Left lung (tissue), 14 donors: Measurements from ENCODE around the gene JMJD6. TPM values are rescaled to one million over a fixed set of nuclear protein-coding genes. Genes with fewer than 3 reads are reported as not detected.

ENCODE experiments used
- ATAC-seq: fragments of 200-7000 bp; cut with Tn5 transposase; one replicate; pipeline ENCODE4 v1.9.1; 2020; ENCODE audit warnings: moderate library complexity
- DNase-seq, 4 donors: peaks; one replicate each; pipeline ENCODE4 v3.0.0-alpha.2; 2013 to 2020
- H3K27ac ChIP-seq, 2 donors: fragments of 200-600 bp; sonication (generic) in 1 of 2; one replicate each; pipeline versions ENCODE4 v1.5.0 to v1.8.0; 2020 to 2021
- H3K27me3 ChIP-seq, 2 donors: fragments of 200-600 bp; sonication (generic) in 1 of 2; one replicate each; pipeline versions ENCODE4 v1.5.0 to v1.8.0; 2020 to 2021
- H3K36me3 ChIP-seq, 2 donors: fragments of 200-600 bp; sonication (generic) in 1 of 2; one replicate each; pipeline versions ENCODE4 v1.5.0 to v1.8.0; 2020 to 2021
- H3K4me1 ChIP-seq, 2 donors: fragments of 200-600 bp; one replicate each; pipeline ENCODE4 v1.8.0; 2021
- H3K4me3 ChIP-seq, 2 donors: fragments of 200-600 bp; sonication (generic) in 1 of 2; one replicate each; pipeline versions ENCODE4 v1.5.0 to v1.8.0; 2020 to 2021; ENCODE audit warnings: mild to moderate bottlenecking in 1 of 2
- H3K9me3 ChIP-seq, 2 donors: fragments of 200-600 bp; sonication (generic) in 1 of 2; one replicate each; pipeline versions ENCODE4 v1.5.0 to v1.8.0; 2020 to 2021
- intact Hi-C, 2 donors: fragments of 100-400 bp; cut with DNase I; formaldehyde crosslinking; loops; one replicate each; pipeline versions ENCODE4 v1.11.2 to v1.14.2; 2022
- long read RNA-seq, 12 donors: library from polyadenylated mRNA in 2 of 12; unstranded in 2 of 12; transcript quantifications; one replicate each; pipeline ENCODE4 v2.0.0 and lab custom pipeline, GENCODE V29; 2019 to 2026
- polyA plus RNA-seq, 6 donors: library from polyadenylated mRNA; unstranded; fragments of 120-200 nt; gene quantifications; one replicate each; pipeline ENCODE4 v1.2.1, GENCODE V29; 2013; ENCODE audit not compliant: insufficient read length in 6 of 6
- total RNA-seq, 2 donors: library from RNA; stranded (reverse); fragmentation: NEBNext Ultra II Directional; extraction: Animal tissue kit (Norgen Biotek cat#: 25700); gene quantifications; one replicate each; pipeline ENCODE4 v1.2.1, GENCODE V29; 2021
- TF ChIP-seq, protein P1 (sequence below), 2 donors: fragments of 200-600 bp; sonication (generic) in 1 of 2; IDR thresholded peaks; one replicate each; pipeline versions ENCODE4 v1.5.0 to v1.8.0; 2021; ENCODE audit warnings: antibody characterized with exemption in 2 of 2
- donor health status: DM: no; HTN: yes; CAD: no.
- donor health status: DM: no; HTN: no; CAD: no.

JMJD6 gene
- total RNA-seq: 10 to 100 TPM; 23.5 to 35.9 TPM
- 10 to 100 TPM; 21.9 to 31.9 (median 26.1) TPM for polyA plus RNA-seq
- long read RNA-seq, donor 1, partial matches to known transcripts: 16 of 23 reads
- long read RNA-seq, donor 1, other reads (novel, unspliced or antisense): 0 of 23 reads
- long read RNA-seq, donor 2, transcript JMJD6-202 (6 exons, 1,603 nt): major isoform, 6 of 85 reads
- long read RNA-seq, donor 2, partial matches to known transcripts: 34 of 85 reads
- long read RNA-seq, donor 2, other reads (novel, unspliced or antisense): 43 of 85 reads
- long read RNA-seq, donor 3, transcript JMJD6-202 (6 exons, 1,603 nt): major isoform, 8 of 40 reads
- long read RNA-seq, donor 3, partial matches to known transcripts: 13 of 40 reads
- long read RNA-seq, donor 3, other reads (novel, unspliced or antisense): 18 of 40 reads
- long read RNA-seq, donor 4, transcript JMJD6-202 (6 exons, 1,603 nt): major isoform, 7 of 14 reads
- long read RNA-seq, donor 4, partial matches to known transcripts: 5 of 14 reads
- long read RNA-seq, donor 4, other reads (novel, unspliced or antisense): 1 of 14 reads
- long read RNA-seq, donor 5, transcript JMJD6-202 (6 exons, 1,603 nt): major isoform, 5 of 8 reads
- long read RNA-seq, donor 5, partial matches to known transcripts: 0 of 8 reads
- long read RNA-seq, donor 5, other reads (novel, unspliced or antisense): 0 of 8 reads
- long read RNA-seq, donor 6, transcript JMJD6-202 (6 exons, 1,603 nt): major isoform, 5 of 5 reads
- long read RNA-seq, donor 6, partial matches to known transcripts: 0 of 5 reads
- long read RNA-seq, donor 6, other reads (novel, unspliced or antisense): 0 of 5 reads
- long read RNA-seq, donor 7, partial matches to known transcripts: 36 of 49 reads
- long read RNA-seq, donor 7, other reads (novel, unspliced or antisense): 7 of 49 reads
- long read RNA-seq, donor 8, partial matches to known transcripts: 20 of 48 reads
- long read RNA-seq, donor 8, other reads (novel, unspliced or antisense): 23 of 48 reads
- long read RNA-seq, donor 9: 0 reads
- long read RNA-seq, donor 10, transcript JMJD6-202 (6 exons, 1,603 nt): major isoform, 12 of 18 reads
- long read RNA-seq, donor 10, partial matches to known transcripts: 4 of 18 reads
- long read RNA-seq, donor 10, other reads (novel, unspliced or antisense): 1 of 18 reads
- long read RNA-seq, donor 11: 0 reads
- long read RNA-seq, donor 12, partial matches to known transcripts: 19 of 63 reads
- long read RNA-seq, donor 12, other reads (novel, unspliced or antisense): 35 of 63 reads

DNA sequence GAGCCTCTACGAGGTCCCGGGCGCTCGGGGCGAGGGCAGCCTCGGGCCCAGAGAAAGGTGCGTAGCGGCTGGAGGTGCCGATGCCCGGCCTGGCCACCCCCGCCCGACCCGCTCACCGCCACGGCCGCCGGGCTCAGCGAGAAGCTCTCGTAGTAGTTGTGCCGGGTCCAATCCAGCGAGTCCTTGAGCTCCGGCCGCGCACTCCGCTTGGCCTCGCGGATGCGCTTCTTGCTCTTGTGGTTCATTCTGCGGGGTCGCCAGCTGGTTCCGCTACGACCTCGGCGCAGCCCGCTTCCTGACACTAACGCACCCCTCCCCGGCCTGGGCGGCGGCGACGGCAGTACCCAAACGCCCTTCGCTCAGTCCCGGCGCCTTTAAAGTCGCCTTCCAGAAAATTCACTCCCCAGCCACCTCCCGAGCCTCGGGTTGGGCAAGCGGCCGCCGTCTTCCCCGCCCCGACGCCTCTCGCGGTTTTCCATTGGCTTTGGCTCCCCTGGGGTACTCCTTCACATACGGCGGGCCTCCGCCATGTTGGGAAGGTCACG is at the start of gene JMJD6:
Gene JMJD6 (minus strand): TSS at position 376 of the 545 bp plus-strand sequence. CDS start 131 bp downstream, at position 245.
- Histone ChIP-seq H3K27me3 (no peaks in the 10 kb centered on the region), H3K4me3 (peak within 1 kb of the TSS; percentile 94 to 99), H3K4me1 (peaks cover 17 to 74% of the 10 kb centered on the region in 2 donors), H3K27ac (peak within 1 kb of the TSS; percentile 100), H3K36me3 (peaks cover 3 to 56% of the 10 kb centered on the region in 2 donors), H3K9me3 (no peaks in the 10 kb centered on the region)
- TF ChIP-seq, protein P1, sequence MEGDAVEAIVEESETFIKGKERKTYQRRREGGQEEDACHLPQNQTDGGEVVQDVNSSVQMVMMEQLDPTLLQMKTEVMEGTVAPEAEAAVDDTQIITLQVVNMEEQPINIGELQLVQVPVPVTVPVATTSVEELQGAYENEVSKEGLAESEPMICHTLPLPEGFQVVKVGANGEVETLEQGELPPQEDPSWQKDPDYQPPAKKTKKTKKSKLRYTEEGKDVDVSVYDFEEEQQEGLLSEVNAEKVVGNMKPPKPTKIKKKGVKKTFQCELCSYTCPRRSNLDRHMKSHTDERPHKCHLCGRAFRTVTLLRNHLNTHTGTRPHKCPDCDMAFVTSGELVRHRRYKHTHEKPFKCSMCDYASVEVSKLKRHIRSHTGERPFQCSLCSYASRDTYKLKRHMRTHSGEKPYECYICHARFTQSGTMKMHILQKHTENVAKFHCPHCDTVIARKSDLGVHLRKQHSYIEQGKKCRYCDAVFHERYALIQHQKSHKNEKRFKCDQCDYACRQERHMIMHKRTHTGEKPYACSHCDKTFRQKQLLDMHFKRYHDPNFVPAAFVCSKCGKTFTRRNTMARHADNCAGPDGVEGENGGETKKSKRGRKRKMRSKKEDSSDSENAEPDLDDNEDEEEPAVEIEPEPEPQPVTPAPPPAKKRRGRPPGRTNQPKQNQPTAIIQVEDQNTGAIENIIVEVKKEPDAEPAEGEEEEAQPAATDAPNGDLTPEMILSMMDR (IDR thresholded peaks at IDR 0.05): no peak
- intact Hi-C loops: no loop called here
- ATAC-seq (peak; percentile 93), DNase-seq (peak; percentile 95 to 98 (median 98))

DNA sequence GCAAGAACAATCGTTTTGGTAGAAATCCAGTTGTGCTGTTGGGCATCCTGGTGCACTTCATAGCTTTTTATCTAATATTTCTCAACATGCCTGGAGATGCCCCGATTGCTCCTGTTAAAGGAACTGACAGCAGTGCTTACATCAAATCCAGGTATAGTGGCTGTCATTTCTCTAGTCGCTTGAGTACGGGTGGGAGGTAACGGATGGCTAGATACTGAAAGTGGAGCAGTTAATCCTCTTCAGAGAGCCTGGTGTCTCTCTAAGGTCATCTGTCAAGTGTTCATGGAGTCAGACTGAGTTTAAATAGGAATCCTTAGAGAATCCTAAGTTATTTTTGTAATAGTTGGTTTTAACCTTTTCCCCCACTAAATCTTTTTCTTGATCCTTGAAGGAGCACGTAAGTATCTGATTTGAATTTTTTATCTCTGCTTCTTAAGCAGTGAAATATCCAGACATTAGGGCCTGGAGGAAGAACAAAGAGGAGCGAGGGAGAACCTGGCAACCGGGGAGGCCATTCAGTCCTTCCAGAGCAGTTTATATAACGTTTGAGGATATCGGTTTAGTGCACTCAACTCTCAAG is 48.7 kb upstream of the JMJD6 start:
- H3K27me3 ChIP-seq: no peaks in the 10 kb centered on the region
- no peak overlapping the region for H3K27ac ChIP-seq
- H3K9me3 ChIP-seq: no peaks in the 10 kb centered on the region
- H3K4me3 ChIP-seq: no peak overlapping the region
- intact Hi-C loops: no loop called here
- DNase-seq: no peak
- no peak for ATAC-seq
- H3K4me1 ChIP-seq: peaks cover 0 to 14% of the 10 kb centered on the region in 2 donors
- H3K36me3 ChIP-seq: peaks cover 0 to 87% of the 10 kb centered on the region in 2 donors
- TF ChIP-seq, protein P1 (IDR thresholded peaks at IDR 0.05): no peak

DNA sequence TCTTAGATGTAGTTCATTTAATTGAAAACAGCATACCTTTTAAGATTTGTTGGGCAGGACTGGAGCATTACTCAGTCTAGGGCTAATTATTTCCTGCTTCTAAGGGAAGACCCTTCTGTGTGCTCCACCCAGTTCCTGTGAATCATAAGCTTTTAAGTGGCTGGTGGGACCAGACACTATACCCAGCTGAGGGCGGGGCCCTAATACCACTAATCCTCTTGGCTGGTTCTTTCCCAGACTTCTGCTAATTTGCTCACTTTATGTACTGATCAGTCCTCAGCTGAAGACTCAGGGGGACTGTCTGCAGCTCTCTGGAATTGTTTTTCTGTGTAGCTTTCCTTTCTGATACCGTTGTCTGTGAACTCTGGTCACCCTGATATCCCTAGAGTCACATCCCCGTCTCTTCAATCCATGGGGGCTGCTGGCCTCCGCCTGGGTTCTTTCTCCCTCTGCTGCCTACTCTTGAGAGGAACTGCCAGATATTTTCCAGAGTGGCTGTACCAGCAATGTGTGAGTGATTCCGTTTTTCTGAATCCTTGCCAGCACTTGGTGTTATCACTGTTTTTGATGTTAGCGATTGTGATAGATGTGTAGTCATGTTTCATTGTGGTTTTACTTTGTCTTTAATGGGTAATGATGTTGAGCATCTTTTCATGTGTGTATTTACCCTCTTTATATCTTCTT is 46.6 kb upstream of the JMJD6 start:
- DNase-seq (peak in 1 of 4 donors; percentile 42), ATAC-seq (peak; percentile 85)
- H3K27ac ChIP-seq: peak overlapping the region; percentile 57 to 69
- intact Hi-C loops: no loop called here
- peaks cover 0 to 87% of the 10 kb centered on the region in 2 donors for H3K36me3 ChIP-seq
- H3K4me3 ChIP-seq: no peak overlapping the region
- no peaks in the 10 kb centered on the region for H3K27me3 ChIP-seq
- H3K4me1 ChIP-seq: peaks cover 0 to 14% of the 10 kb centered on the region in 2 donors
- H3K9me3 ChIP-seq: no peaks in the 10 kb centered on the region
- TF ChIP-seq, protein P1 (IDR thresholded peaks at IDR 0.05): no peak

DNA sequence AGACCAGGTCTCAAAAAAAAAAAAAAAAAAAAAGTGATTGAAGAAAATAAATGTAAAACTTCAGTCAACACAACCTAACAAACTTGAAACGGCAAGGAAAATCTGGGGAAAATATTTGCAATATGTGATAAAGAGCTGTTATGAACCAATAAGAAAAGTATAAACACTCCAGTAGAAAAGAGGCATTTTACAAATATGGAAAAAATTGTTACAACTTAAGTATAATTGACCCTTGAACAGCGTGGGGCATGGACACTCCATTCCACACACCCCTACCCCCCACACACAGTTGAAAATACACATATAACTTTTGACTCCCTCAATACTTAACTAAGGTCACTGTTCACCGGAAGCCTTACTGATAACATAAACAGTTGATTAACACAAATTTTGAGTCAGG is 32.2 kb upstream of the JMJD6 start:
- TF ChIP-seq, protein P1 (IDR thresholded peaks at IDR 0.05): no peak
- Histone ChIP-seq H3K36me3 (peaks cover 0 to 69% of the 10 kb centered on the region in 2 donors), H3K9me3 (no peaks in the 10 kb centered on the region), H3K27ac (no peak overlapping the region), H3K27me3 (no peaks in the 10 kb centered on the region), H3K4me3 (no peak overlapping the region), H3K4me1 (no peaks in the 10 kb centered on the region)
- no peak for ATAC-seq
- intact Hi-C loops: no loop called here
- no peak for DNase-seq
